Kidney epithelial cell (primary cell): ENCODE data around the gene MIF4GD. TPM values are rescaled to one million over a fixed set of nuclear protein-coding genes. Genes with fewer than 3 reads are reported as not detected.

ENCODE experiments used
- DNase-seq: peaks from one replicate; pipeline ENCODE4 v3.0.0-alpha.2; 2010; ENCODE audit warnings: low read depth
- H3K27me3 ChIP-seq: 2 replicates; pipeline ENCODE4 v1.6.0; 2011; ENCODE audit warnings: low read length; ENCODE audit not compliant: control insufficient read depth, insufficient read depth
- H3K36me3 ChIP-seq: 2 replicates; pipeline ENCODE4 v1.5.1; 2011; ENCODE audit warnings: low read length; ENCODE audit not compliant: control insufficient read depth, insufficient read depth
- H3K4me3 ChIP-seq: 2 replicates; pipeline ENCODE4 v1.5.1; 2011; ENCODE audit warnings: low read depth, mild to moderate bottlenecking, control low read depth, low read length
- CTCF ChIP-seq: IDR thresholded peaks from 2 replicates; pipeline ENCODE4 v1.5.1; 2011; ENCODE audit warnings: mild to moderate bottlenecking, moderate library complexity, low read length, control low read depth, inconsistent platforms; ENCODE audit not compliant: insufficient read depth, poor library complexity, severe bottlenecking
- total RNA-seq: library from RNA; depleted of rRNA; stranded (reverse); fragments of >200 nt; gene quantifications from 2 replicates; pipeline ENCODE4 v1.2.3, GENCODE V29; 2015

The MIF4GD gene
- 26.7 and 36.1 TPM in 2 replicates for total RNA-seq

GRCh38 chr17:75270966-75271232, at the start of gene MIF4GD:
TSS of gene MIF4GD (minus strand) at chr17:75271231. CDS start at chr17:75270195, 1,036 bp downstream.
- Histone ChIP-seq H3K4me3 (peak within 1 kb of the TSS; percentile 91), H3K27me3 (no peaks in the 10 kb centered on the region), H3K36me3 (no peaks in the 10 kb centered on the region)
- no peak for TF ChIP-seq CTCF
- no peak for DNase-seq

DNA sequence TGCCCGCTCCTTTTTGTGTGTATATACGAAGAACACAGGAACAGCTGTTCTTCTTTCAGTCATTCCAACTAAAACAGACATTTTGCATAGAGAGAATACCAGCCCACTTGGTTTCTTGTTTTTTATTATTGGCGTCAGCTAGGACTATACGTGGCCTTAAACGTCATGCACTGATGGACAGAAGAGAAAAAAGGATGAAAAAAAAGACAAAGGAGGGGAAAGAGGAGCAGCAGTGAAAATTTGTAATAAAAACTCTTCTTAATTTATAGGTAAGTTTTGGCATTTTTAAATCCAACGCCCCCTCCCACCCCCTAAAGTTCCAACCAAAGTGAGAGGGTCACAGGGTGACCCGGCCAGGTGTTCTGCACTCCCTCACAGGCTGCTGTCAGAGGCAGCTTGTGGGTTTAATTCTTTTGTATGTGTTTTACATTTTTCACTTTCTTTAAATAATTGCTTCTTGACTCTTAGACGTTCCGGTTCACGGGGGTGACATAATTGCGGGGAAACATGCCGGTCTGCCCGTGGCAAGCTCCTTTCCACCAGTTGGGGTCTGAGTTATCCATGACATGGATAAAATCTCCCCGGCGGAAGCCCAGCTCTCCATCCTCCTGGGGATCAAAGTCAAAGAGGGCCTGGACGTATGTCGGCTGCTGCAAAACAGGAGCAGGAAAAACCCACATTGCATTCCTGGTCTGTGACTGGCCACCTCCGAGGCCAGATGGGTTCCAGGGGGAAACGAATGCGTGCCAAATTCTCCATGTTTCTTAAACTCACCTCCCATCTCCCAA, 49.1 kb upstream of the MIF4GD start:
- Histone ChIP-seq H3K36me3 (peaks cover 1% of the 10 kb centered on the region), H3K27me3 (no peaks in the 10 kb centered on the region), H3K4me3 (no peak overlapping the region)
- no peak for TF ChIP-seq CTCF
- no peak for DNase-seq

GRCh38 chr17:75318615-75319222, 47.7 kb upstream of the MIF4GD start:
- Histone ChIP-seq H3K4me3 (no peak overlapping the region), H3K36me3 (peaks cover 1% of the 10 kb centered on the region), H3K27me3 (no peaks in the 10 kb centered on the region)
- no peak for TF ChIP-seq CTCF
- DNase-seq, result no peak

- Histone ChIP-seq H3K36me3 (peaks cover 1% of the 10 kb centered on the region), H3K4me3 (no peak overlapping the region), H3K27me3 (no peaks in the 10 kb centered on the region)
- TF ChIP-seq CTCF, result no peak
- DNase-seq, result no peak
Observed at GRCh38 chr17:75318211-75318610, 47.2 kb upstream of the MIF4GD start.

DNA sequence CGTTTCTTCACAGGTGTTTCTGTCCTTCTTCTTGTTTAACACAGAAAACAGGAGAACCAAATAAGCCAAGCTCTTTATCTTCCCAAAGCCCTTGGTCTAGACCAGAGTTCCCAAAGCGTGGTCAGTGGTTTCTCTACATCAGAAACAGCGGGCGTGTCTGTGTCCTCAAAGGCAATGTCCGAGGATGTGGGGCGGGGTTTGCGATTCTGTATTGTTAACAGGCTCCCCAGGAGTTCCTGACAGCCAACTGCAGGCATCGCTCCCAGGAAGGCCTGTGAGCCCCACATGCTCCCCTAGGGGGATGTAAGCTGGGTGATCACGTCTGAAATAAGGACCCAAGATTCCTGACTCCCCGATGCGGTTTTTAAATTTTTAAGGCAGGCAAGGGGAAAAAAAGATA, 46.6 kb upstream of the MIF4GD start:
- no peak for TF ChIP-seq CTCF
- H3K36me3 ChIP-seq, result peaks cover 1% of the 10 kb centered on the region
- H3K27me3 ChIP-seq, result no peaks in the 10 kb centered on the region
- H3K4me3 ChIP-seq, result no peak overlapping the region
- DNase-seq, result no peak

GRCh38 chr17:75316253-75316652, 45.2 kb upstream of the MIF4GD start:
- Histone ChIP-seq H3K36me3 (peaks cover 1% of the 10 kb centered on the region), H3K4me3 (no peak overlapping the region), H3K27me3 (no peaks in the 10 kb centered on the region)
- no peak for DNase-seq
- TF ChIP-seq CTCF, result no peak
